Measurements from ENCODE around the gene LIMD2.
A peak's percentile ranks its signal among the peaks of the same experiment; 100 is the strongest.

LIMD2 gene

DNA sequence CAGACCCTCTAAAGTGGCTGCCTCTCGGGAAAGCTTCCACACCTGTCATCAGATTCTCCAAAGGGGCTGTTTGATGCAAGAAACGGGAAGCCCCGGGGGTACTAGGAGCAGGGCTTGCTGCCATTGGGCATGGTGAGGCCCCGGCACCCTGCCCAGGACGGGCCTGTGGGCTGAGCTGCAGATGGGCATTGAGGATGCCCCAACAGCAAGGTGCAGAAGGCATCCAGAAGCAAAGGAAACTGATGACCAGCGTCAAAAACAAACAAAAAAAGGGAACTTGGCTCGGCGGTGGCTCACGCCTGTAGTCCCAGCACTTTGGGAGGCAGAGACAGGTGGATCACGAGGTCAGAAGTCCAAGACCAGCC, 1.5 kb upstream of the LIMD2 start:
- DNase-seq (ENCODE audit: low spot score), result no peak

DNA sequence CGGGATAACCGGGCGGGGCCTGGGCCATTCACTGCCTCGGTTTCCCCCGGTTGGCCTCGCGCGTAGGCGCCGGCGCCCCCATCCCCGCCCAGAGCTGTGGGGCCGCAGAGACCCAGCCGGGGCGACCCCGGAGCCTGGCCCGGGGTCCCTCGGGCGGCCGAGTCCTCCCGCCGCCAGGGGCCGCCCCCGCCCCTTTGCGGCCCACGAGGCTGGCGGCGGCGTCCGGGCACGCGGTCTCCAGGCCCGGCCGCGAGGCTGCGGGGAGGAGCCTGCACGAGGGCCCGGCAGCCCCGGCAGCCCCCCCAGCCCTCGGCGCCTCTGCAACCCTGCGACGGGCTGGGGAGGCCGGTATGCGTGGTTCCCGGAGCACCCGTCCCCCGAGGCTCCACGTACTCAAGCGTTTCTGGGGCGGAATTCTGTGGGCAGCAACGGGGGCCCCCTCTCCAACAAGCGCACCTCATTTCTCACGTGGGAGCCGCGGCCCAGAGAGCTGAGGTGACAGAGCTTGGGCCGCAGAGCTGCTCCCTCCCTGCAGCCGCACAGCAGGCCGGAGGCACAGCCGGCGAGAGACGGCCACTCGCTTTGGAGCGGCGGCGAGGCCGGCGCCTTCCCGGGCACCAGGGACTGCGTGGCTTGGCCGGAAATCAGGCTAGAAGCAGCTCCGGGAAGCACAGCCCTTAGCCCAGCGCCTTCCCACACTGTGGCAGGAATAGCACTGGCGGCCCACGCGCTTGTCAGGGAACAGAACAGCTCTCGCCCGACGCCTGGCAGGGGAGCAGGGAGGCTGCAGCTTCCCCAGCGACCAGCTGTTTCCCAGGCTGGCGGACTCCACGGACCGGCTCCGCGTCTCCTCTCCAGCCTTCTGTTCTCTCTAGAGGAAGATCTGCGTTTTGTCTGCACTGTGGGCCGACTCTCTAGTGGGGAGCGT, 867 bp upstream of the LIMD2 start:
- DNase-seq (ENCODE audit: low spot score), result no peak

DNA sequence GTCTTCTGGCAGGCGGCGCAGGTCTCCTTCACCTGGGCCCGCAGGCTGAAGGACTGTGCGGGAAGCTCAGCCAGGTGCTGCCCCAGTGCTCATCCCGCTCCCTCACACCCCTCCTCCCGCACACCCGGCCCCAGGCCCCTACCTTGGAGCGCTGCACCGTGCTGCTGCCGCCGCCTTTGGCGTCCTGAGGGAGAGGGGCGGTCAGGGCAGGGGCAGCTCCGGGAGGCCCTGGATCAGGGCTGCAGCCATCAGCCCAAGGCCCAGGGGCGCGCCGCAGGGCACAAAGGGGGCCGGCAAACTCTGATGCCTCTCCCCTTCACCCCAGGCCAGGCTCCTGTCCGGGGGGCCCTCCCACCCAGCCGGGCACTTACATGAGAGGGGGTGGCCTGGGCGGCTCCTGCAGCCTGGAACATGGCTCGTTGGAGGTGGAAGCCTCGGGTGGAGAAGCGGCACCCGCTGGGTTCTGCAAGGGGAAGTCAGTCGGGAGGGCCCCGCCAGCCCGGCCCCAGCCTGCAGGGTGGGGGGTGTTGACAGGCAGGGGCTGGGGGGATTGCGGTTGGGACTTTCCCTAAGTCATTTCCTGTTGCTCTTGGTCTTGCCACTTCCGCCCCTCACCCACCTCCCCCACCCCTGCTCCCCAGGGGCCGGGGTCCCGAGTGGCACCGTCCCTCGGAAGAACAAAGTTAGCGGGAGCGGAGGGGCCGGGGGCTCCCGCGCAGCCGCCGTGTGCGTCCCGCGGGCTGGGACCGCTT, 863 bp downstream of the LIMD2 start:
- no peak for DNase-seq (ENCODE audit: low spot score)

DNA sequence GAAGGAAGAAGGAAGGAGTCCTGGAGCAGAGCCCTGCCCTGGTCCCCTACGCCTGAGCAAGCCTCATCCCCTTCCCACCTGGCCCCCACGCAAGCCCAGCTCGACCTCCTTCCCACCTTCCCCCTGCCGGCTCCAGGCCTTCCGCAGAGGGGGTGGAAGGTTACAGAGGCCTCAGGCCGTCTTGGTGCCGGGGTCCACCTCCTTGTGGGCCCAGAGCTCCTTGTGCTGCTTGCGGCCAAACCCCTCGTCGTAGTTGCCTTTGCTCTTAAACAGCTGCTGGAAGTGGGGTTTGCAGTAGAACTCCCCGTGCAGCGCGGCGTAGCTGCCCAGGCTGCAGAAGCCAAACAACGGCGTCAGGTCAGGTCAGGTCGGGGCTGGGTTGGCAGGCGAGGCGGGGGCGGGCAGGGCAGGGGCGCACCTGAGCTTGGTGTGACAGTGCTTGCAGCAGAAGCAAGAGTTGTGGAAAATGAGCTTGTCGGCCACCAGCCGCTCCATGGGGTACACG, 1.5 kb downstream of the LIMD2 start:
- DNase-seq (ENCODE audit: low spot score), result no peak

DNA sequence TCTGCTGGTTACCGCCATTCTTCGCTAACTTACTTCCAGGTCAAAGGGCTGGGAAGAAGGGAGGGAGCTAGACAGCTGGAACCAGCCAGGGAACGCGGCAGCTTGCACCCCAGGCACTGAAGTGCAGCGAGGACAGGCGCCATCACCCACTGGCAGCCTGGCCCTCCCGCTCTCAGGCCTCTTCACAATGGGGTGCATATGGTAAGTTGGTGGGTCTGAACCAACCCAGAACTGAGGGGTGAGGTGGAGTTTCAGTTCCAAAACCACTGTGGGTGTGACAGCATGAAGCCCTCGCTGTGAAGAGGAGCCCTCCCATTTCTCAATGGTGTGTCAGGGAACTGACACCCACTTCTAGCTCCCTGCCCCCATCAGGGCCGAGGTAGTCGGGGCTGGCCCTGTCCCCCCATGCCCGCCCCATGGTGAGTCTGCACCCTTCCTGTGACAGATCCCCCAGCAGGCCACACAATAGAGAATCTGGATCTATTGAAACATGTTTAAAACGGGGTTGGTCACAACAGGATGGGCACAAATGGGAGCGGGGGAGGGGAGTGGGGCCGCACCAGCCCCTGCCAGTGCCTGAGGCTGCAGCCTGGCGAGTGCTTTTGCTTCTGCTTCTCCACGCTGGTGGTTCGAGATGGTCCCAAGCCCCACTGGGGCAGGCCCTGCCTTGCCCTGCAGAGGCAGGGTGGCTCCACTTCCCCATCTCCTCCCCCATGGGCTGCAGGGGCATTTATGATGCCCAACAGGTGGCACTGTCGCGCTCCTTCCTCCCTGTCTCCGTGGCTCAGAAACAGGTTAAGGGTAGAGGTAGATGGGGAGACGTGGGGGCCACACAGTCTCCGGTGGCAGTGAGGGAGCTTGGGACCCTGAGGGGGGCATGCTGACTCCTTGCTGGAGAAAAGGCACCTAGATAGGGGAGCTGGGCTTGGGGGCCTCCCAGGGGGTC, 2.3 kb downstream of the LIMD2 start:
- DNase-seq (ENCODE audit: low spot score), result peak; percentile 45

DNA sequence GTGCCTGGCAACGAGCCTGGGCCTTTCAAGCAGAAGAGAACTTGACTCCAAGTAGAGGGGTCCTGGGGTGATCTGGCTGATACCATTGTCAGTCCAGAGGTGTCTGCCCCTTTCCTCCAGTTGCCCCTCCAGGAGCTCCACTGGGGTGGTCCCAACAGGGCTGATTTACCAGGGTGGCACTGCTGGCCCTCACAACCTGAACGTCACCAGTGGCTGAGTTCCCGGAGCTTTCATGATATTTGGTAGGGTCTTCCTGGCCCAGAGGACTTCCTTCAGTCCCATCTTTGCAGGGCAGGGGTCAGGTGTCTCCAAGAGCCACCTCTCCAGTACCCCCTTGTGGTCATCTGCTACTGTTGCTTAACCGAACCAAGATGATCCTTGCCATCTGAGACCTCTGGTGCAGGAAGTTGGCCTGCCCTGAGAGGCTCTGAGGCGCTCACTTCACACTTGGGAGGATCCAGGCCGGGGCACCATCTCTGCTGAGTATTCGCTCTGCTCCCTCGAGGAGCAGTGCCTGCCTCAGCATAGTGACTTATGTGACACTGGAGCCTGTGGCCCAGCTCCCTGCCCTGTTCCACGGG, 3.5 kb downstream of the LIMD2 start:
- peak; percentile 46 for DNase-seq (ENCODE audit: low spot score)

DNA sequence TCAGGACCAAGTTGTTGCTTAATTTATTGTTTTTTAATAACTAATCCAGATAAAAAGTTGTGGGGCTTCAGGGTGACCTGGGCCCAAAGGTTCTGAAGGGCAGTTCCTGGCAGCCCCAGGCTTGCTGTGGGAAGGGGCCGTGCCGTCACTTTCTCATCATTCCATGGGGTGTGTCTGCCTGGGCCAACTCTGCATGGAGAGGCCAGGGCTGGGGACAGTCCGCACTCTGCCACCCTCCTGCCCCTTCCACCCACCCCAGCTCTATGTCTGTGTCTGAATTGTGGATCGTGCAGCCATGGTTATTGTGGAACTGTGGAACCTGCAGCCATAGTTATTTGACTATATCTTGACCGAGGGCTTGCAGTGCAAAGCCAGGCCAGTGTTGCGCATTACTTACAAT, 4.0 kb downstream of the LIMD2 start:
- no peak for DNase-seq (ENCODE audit: low spot score)

DNA sequence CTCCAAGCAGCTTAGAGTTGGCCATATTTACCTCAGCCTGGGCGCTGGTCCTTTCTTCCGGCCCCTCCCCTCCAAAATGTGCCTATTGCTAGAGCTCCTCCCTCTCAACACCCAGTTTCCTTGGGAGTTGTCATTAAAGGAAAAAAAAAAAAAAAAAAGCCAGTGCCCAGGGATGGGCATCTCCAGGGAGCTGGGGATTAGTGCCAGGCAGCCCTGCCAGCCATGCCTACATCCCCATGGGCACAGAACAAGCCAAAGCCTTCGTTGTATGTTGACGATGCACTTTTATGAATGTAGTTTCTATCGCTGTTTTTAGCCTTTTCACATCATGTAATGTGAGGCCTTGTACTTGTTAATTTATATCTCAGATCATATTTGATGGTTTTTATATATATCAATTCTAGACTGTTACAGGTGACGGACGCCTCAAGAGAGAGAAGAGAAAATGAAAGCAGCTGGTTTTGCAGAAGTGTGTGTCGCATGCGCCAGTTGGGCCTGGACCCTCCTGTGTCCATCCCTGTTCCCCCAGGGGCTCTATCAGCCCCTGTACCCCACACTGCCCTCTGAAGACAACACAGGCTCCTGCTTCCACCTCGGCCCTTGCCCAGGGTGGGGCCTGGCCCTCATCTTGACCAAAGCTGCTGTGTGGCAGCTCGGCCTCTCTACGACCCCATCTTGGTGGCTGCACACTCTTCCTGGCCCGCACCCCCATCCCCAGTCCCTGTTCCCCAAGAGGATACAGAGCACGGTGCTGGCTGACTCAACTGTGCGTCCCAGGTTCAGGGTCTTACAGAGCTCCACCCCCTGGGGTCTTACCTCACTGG, 4.8 kb downstream of the LIMD2 start:
- DNase-seq (ENCODE audit: low spot score), result no peak

DNA sequence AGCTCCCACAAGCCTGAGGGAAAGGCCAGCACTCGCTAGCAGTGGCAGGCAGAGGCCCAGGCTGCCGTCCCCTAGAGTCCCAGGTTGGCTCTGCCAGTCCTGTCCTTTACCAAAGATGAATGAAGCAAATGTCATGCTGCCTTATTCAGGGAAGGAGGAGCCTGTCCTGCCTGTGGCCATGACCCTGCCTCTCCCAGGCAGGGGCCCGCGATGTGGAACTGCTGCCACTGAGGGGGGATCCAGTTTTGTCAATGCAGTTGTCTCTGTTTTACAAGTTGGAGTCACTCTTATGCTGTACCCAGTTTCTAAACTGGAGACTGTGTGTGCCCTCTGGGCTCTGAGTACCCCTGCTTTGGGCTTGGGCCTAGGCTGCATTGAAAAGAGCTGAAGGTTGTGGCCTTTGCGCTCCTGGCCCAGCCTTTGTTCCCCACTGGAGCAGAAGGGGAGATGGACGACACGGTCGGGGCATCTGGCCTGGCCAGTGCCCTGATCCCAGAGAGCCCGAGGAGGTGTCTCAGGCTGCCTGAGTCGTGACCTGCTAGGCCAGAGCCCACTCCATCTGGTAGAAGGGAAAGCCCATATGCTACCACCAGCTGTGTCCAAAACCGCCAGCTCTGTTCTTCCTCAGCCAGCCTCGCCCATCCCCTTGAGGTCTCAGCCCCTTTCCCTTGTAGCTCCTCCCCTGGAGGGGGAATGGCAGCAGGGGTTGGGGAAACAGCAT, 5.5 kb downstream of the LIMD2 start:
- DNase-seq (ENCODE audit: low spot score), result no peak

DNA sequence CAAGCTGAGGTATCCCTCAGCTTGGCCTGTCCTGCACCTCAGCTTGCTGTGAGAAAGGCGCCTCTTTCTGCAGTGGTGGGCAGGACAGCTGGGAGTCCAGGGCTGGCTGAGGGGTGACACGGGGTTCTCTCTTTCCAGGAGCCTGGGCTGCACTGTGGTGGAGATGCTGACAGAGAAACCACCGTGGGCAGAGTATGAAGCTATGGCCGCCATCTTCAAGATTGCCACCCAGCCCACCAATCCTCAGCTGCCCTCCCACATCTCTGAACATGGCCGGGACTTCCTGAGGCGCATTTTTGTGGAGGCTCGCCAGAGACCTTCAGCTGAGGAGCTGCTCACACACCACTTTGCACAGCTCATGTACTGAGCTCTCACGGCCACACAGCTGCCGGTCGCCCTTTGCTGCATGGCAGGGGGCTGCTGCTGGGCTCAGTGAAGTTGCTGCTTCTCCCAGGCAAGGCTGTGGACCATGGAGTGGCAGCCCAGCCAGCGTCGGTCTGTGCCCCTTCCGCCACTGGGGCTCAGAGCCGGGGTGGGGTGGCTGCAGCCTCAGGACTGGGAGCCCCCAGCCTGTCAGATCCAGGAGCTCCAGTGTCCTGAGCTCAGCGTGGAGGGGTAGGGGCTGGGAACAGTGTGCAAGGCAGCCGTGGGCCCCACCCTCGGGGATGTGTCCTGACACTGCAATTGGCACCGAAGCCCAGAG, 6.4 kb downstream of the LIMD2 start:
- no peak for DNase-seq (ENCODE audit: low spot score)

DNA sequence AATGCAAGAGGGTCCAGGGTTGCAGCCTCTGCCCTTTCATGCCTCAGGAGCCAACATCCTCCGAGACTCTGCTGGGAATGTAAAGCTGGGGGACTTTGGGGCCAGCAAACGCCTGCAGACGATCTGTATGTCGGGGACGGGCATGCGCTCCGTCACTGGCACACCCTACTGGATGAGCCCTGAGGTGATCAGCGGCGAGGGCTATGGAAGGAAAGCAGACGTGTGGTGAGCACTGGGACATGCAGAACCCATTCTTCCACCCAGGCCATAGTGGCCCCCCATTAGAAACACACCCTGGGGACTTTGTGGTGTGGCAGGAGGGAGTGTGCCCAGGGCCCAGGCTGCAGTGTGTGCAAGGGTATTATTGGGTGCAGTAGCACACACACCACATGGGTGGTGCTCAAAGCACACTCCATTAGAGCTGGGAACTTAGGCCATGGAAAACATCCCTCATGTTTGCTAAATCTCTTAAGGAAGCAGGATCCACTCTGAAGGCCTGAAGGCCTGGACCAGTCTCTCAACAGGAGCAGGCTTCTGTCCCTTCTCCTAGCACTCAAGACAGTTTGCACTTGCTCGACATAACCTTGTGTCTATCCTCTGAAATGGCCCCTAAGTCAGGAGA, 7.6 kb downstream of the LIMD2 start:
- DNase-seq (ENCODE audit: low spot score), result no peak

DNA sequence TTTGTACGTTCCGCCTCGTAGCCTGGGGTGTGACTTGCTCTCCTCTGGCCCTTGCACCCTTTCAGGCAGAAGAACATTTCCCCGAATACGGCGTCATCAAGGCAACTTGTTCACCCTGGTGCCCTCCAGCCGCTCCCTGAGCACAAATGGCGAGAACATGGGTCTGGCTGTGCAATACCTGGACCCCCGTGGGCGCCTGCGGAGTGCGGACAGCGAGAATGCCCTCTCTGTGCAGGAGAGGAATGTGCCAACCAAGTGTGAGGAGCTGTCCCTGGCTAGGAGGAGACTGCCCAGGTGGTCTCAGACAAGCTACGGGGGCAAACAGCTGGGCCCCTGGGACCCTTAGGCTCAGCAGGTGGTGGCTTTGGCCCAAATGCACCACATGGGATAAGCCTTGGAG, 10.4 kb downstream of the LIMD2 start:
- DNase-seq (ENCODE audit: low spot score), result no peak

DNA sequence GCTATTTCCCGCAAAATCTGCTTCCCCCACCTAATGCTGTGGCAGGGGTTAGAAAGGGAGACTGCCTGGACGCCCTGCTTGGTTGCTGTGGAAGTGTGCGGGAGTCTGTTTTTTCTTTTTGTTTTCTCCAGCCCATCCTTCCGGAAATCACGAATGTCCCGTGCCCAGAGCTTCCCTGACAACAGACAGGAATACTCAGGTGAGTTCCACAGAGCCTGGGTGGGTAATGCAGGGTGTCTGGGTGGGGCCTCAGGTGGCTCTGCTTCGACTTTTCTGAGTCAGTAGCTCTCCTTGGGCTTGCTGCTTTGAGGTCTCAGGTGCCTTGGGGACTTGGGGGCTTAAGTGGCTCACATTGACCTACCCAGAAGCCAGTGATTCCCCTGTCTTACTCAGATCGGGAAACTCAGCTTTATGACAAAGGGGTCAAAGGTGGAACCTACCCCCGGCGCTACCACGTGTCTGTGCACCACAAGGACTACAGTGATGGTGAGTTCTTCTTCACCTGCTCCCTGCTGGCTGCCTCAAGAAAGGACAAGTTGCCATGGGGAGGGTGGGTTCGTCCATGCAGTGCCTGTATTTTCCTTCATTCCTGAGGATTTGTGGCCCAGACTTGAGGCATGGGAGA, 11.4 kb downstream of the LIMD2 start:
- no peak for DNase-seq (ENCODE audit: low spot score)

DNA sequence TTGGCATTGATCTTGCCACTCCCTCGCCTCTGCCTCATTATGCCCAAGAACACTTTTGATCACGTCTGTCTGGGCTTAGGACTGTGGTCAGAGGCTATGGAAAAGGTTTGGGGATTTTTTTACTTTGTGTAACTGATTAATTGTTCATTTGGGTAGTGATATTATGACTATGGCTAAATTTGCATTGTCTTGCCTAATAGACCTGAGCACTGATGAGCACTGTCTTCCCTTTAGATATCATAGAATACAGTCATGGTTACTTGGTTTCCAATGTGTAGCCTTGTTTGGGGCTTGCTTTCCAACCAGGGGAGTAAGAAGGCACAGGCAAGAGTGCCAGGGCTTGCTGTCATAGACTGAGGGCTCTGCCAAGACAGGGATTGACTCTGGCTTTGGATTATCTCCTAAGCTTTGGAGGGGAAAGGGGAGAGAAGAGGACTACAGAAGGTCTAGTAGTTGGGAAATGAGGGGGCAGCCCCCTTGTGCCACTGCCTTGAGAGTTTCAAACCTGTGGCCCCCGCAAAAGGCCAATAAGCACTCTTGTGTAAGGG, 13.7 kb downstream of the LIMD2 start:
- no peak for DNase-seq (ENCODE audit: low spot score)

DNA sequence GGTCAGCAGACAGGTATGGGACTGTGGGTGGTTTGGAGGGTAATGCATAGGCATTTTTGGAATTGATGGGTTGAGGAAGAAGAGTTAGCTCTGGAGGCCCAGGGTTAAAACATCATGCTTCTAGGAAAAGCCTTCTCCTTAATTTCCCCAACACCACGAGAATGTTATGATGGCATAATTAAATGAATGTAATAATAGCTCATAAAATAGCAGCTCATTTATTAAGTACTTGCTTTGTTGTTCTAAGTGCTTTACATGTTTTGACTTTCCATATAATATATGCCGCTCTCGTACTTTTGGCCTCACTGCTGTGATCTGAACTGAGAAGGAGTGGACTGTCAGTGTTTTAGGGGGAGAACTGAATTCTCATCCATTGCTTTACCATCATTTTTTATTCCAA, 14.3 kb downstream of the LIMD2 start:
- DNase-seq (ENCODE audit: low spot score), result no peak

DNA sequence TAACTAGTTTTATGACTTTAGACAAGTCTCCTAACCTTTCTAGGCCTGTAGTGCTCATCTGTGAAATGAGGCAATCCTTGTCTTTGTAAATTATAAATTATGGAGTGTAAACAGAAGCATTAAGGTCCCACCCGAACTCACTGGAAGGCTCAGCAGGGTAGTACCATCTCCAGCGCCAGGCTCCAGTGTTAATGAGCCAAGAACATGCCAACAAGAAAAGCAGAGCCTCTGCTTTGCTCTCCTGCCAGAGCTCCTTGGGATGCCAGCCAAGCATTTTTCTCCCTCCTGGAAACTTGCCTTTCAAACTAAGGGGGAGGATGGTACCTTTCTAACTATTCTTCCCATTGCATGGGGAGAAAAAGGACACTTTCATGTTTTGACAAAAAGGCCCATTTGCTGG, 14.9 kb downstream of the LIMD2 start:
- peak; percentile 55 for DNase-seq (ENCODE audit: low spot score)

DNA sequence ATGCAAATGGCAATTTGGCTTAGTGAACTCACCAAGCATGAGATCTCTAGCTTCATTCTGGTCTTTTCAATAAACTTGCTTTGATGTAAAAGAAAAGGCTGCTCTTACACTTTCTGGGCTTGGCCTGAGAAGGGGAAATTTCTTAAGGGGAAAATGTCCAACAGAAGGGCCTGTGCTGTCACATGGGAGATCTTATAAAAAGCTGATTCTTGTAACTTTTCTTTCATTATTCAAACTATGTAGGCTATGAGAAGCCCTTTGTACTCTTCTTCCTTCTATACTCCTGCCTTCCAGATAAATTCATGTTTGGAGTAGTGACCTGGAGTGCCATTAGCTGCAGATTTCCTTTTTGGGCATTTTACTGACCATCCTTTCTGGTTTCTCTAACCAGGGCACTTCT, 16.9 kb downstream of the LIMD2 start:
- no peak for DNase-seq (ENCODE audit: low spot score)

DNA sequence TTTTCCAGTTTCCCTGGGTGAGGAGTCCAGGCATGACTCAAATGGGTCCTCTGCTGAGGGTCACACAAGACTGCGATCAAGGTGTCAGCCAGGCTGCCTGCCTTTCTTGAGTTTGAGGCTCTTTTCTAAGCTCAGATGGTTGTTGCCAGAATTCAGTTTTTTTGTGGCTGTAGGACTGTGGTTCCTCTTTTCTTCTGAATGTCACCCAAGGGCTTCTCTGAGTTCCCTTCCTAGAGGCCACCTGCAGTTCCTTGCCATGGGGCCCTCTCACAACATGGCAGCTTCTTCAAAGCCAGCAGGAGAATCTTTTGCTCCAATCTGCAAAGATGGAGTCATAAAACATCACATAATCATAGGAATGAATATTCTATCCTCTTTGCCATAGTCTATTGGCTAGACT, 17.5 kb downstream of the LIMD2 start:
- no peak for DNase-seq (ENCODE audit: low spot score)

Measured in pons (tissue), 1 donor.